Hypothalamus (tissue), 51 donors: ENCODE results near the gene DBP.

Source experiments
- DNase-seq, 51 donors: peaks; one replicate each; lab custom pipeline; 2025; lab: John Stamatoyannopoulos, UW

Gene DBP

GRCh38 chr19:48629297-48629598 lies 7.9 kb downstream of the DBP start:
- no peak for DNase-seq

- DNase-seq, result peak in 1 of 51 donors; percentile 14
Measured at GRCh38 chr19:48628486-48629296, 8.5 kb downstream of the DBP start.

GRCh38 chr19:48627865-48628314 lies 9.3 kb downstream of the DBP start:
- no peak for DNase-seq

DNA sequence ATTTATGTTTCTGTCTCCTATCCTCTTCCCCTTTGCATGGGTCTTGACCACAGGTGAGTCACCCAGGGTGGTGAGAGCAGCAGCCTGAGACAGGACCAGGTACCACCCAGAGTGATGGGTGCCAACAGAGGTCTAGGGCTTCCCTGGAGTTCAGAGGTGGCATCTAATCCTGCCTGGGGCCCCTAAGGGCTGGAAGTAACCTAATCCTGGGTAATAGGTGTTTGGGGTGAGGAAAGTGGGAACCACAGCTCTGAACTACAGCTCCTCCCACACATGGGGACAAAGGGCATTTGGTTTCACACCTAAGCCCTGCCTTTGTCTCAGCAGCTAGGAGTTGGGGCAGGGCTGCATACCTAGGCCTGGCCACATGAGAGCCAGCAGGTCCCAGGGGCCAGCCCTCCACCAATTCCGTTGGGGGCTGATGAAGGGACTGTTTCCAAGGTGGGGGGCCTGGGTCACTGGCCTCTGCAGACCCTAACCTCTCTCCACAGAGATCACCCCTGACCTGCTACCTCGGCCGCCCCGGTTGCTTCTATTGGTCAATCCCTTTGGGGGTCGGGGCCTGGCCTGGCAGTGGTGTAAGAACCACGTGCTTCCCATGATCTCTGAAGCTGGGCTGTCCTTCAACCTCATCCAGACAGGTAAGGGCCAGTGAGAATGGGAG lies 9.8 kb downstream of the DBP start:
- DNase-seq, result no peak

DNA sequence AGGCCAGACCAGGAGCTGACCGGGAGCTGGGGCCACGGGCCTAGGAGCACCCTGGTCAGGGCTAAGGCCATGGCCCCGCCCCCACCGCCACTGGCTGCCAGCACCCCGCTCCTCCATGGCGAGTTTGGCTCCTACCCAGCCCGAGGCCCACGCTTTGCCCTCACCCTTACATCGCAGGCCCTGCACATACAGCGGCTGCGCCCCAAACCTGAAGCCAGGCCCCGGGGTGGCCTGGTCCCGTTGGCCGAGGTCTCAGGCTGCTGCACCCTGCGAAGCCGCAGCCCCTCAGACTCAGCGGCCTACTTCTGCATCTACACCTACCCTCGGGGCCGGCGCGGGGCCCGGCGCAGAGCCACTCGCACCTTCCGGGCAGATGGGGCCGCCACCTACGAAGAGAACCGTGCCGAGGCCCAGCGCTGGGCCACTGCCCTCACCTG lies 11.3 kb downstream of the DBP start:
- no peak for DNase-seq

- peak in 1 of 51 donors; percentile 43 for DNase-seq
Measured at GRCh38 chr19:48624791-48625723, 12.1 kb downstream of the DBP start.

GRCh38 chr19:48624067-48624594 lies 13.0 kb downstream of the DBP start:
- peak; percentile 64 to 99 (median 97) for DNase-seq

GRCh38 chr19:48623556-48624066 lies 13.6 kb downstream of the DBP start:
- DNase-seq, result peak in 1 of 51 donors; percentile 42

- DNase-seq, result no peak
Measured at GRCh38 chr19:48619692-48620585, 17.2 kb downstream of the DBP start.

- DNase-seq, result peak; percentile 85 to 100 (median 98)
Measured at GRCh38 chr19:48618916-48619691, 18.1 kb downstream of the DBP start, which contains the start of the genes RPL18 and SPHK2. Gene RPL18, minus strand, starts transcription at chr19:48619178. Its CDS starts 35 bp downstream, at chr19:48619143. Gene SPHK2, plus strand, starts transcription at chr19:48619506. Its CDS starts 1,009 bp downstream, at chr19:48620515.

- peak in 2 of 51 donors; percentile 50 to 60 for DNase-seq
Measured at GRCh38 chr19:48618278-48618915, 18.8 kb downstream of the DBP start.

DNA sequence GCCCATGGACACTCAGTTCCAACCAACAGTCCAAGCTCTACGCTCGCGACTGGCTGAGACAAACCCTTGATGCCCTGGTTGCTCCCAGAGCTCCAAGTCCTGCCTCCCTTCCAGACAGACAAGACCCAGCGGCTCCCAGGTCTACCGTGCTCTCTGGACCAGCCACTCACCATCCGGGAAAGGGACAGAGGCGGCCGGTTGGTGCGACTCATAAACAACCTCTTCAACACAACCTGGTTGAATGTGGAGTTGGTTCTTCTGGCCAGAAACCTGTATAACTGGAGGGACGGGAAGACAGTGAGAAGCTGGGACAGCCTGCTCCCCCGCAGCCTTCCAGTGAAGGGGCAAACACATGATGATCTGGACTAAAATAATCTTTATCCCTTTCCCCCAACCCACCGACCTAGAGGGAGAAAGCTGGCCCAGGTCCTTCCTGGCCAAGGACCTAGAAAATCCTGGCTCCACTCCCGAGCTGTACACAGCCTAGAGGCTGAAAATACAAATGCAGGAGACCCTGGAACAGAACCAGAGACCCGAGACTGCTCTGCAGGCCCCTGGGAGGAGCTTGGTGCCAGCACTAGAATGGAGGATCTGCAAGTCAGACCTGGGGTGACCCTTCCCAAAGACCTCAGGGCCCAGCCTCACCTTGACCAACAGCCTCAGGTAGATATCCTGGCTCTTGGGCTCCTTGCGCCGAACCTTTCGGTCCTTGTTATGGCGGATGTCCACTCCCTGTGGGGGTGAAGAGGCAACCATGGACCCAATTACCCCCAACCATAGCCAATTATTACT lies 19.8 kb downstream of the DBP start:
- peak in 6 of 51 donors; percentile 20 to 39 (median 26) for DNase-seq

GRCh38 chr19:48616491-48617056 lies 20.6 kb downstream of the DBP start:
- no peak for DNase-seq

GRCh38 chr19:48616041-48616436 lies 21.1 kb downstream of the DBP start:
- DNase-seq, result no peak

GRCh38 chr19:48615231-48616040 lies 21.7 kb downstream of the DBP start:
- no peak for DNase-seq
